ENCODE data around the gene CAP2.
A peak's percentile ranks its signal among the peaks of the same experiment; 100 is the strongest.
"Not testable (repeated sequence)": the region's sequence is repeated elsewhere in the genome, so short reads cannot be mapped to it uniquely, and the experiment has no call there.

CAP2 gene

GRCh38 chr6:17583811-17584210 is 190.4 kb downstream of the CAP2 start:
- Histone ChIP-seq H3K36me3 (ENCODE audit: control insufficient read depth, insufficient read depth, low read length) (no peaks in the 10 kb centered on the region), H3K27me3 (replicated peaks; ENCODE audit: control insufficient read depth, insufficient read depth, low read length) (no peaks in the 10 kb centered on the region), H3K4me3 (replicated peaks; ENCODE audit: low read depth, low read length) (no peak overlapping the region)
- no peak for DNase-seq (ENCODE audit: extremely low read depth, insufficient read length)
- no peak for TF ChIP-seq CTCF (IDR thresholded peaks at IDR 0.05; ENCODE audit: insufficient read depth, low read length, poor library complexity, severe bottlenecking)

- TF ChIP-seq CTCF (IDR thresholded peaks at IDR 0.05; ENCODE audit: insufficient read depth, low read length, poor library complexity, severe bottlenecking) = peak; percentile 55
- H3K4me3 ChIP-seq (replicated peaks; ENCODE audit: low read depth, low read length) = no peak overlapping the region
- DNase-seq (ENCODE audit: extremely low read depth, insufficient read length) = no peak
Measured at GRCh38 chr6:17584241-17584803, 190.9 kb downstream of the CAP2 start.

GRCh38 chr6:17585766-17586490 is 192.5 kb downstream of the CAP2 start:
- no peaks in the 10 kb centered on the region for H3K27me3 ChIP-seq (replicated peaks; ENCODE audit: control insufficient read depth, insufficient read depth, low read length)
- no peak overlapping the region for H3K4me3 ChIP-seq (replicated peaks; ENCODE audit: low read depth, low read length)
- no peak for DNase-seq (ENCODE audit: extremely low read depth, insufficient read length)
- no peaks in the 10 kb centered on the region for H3K36me3 ChIP-seq (ENCODE audit: control insufficient read depth, insufficient read depth, low read length)
- peak; percentile 13 for TF ChIP-seq CTCF (IDR thresholded peaks at IDR 0.05; ENCODE audit: insufficient read depth, low read length, poor library complexity, severe bottlenecking)

More at GRCh38 chr6:17584241-17584803, 190.9 kb downstream of the CAP2 start:
- no peaks in the 10 kb centered on the region for H3K27me3 ChIP-seq (replicated peaks; ENCODE audit: control insufficient read depth, insufficient read depth, low read length)
- no peaks in the 10 kb centered on the region for H3K36me3 ChIP-seq (ENCODE audit: control insufficient read depth, insufficient read depth, low read length)

GRCh38 chr6:17586623-17587022 is 193.2 kb downstream of the CAP2 start:
- not testable (repeated sequence) for H3K36me3 ChIP-seq (ENCODE audit: control insufficient read depth, insufficient read depth, low read length); DNase-seq (ENCODE audit: extremely low read depth, insufficient read length); H3K27me3 ChIP-seq (replicated peaks; ENCODE audit: control insufficient read depth, insufficient read depth, low read length); H3K4me3 ChIP-seq (replicated peaks; ENCODE audit: low read depth, low read length)

- DNase-seq (ENCODE audit: extremely low read depth, insufficient read length) = no peak
- no peak overlapping the region for H3K4me3 ChIP-seq (replicated peaks; ENCODE audit: low read depth, low read length)
- H3K36me3 ChIP-seq (ENCODE audit: control insufficient read depth, insufficient read depth, low read length) = no peaks in the 10 kb centered on the region
- no peak for TF ChIP-seq CTCF (IDR thresholded peaks at IDR 0.05; ENCODE audit: insufficient read depth, low read length, poor library complexity, severe bottlenecking)
- H3K27me3 ChIP-seq (replicated peaks; ENCODE audit: control insufficient read depth, insufficient read depth, low read length) = no peaks in the 10 kb centered on the region
Measured at GRCh38 chr6:17588011-17588410, 194.6 kb downstream of the CAP2 start.

- Histone ChIP-seq H3K27me3 (replicated peaks; ENCODE audit: control insufficient read depth, insufficient read depth, low read length) (no peaks in the 10 kb centered on the region), H3K4me3 (replicated peaks; ENCODE audit: low read depth, low read length) (no peak overlapping the region), H3K36me3 (ENCODE audit: control insufficient read depth, insufficient read depth, low read length) (no peaks in the 10 kb centered on the region)
- TF ChIP-seq CTCF (IDR thresholded peaks at IDR 0.05; ENCODE audit: insufficient read depth, low read length, poor library complexity, severe bottlenecking) = no peak
- DNase-seq (ENCODE audit: extremely low read depth, insufficient read length) = no peak
Measured at GRCh38 chr6:17589406-17590096, 196.2 kb downstream of the CAP2 start.
